IMR-90 (cell line): ENCODE measurements around the gene YPEL5.

ENCODE experiments used
- BHLHE40 ChIP-seq: fragments of 150-350 bp; IDR thresholded peaks from 2 replicates; pipeline ENCODE4 v1.6.1; 2016; ENCODE audit warnings: mild to moderate bottlenecking, low read depth, low read length
- FOS ChIP-seq: fragments of 150-350 bp; IDR thresholded peaks from 2 replicates; pipeline ENCODE4 v1.6.1; 2016; ENCODE audit warnings: low read depth, low read length
- MAZ ChIP-seq: IDR thresholded peaks from 2 replicates; pipeline ENCODE4 v1.6.1; 2012; ENCODE audit warnings: low read depth, mild to moderate bottlenecking, low read length, improper control_type of control experiment, moderate library complexity, borderline replicate concordance
- POLR2A ChIP-seq: IDR thresholded peaks from 2 replicates; pipeline ENCODE4 v1.6.1; 2012; ENCODE audit warnings: mild to moderate bottlenecking, low read depth, low read length
- RCOR1 ChIP-seq: IDR thresholded peaks from 2 replicates; pipeline ENCODE4 v1.6.1; 2012; ENCODE audit warnings: mild to moderate bottlenecking, low read length, improper control_type of control experiment; ENCODE audit not compliant: insufficient replicate concordance
- SMC3 ChIP-seq: fragments of 150-350 bp; IDR thresholded peaks from 2 replicates; pipeline ENCODE4 v1.6.1; 2016; ENCODE audit warnings: low read depth, mild to moderate bottlenecking, antibody characterized with exemption, low read length, moderate library complexity
- TF ChIP-seq, protein P1 (sequence below): conservative IDR thresholded peaks from 2 replicates; pipeline ENCODE4 v1.5.1; 2012; ENCODE audit warnings: mild to moderate bottlenecking, low read depth, low read length, improper control_type of control experiment

- TF ChIP-seq MAZ: no peak
- no peak for TF ChIP-seq FOS
- TF ChIP-seq POLR2A: no peak
- TF ChIP-seq RCOR1: no peak
- TF ChIP-seq BHLHE40: no peak
- TF ChIP-seq, protein P1, sequence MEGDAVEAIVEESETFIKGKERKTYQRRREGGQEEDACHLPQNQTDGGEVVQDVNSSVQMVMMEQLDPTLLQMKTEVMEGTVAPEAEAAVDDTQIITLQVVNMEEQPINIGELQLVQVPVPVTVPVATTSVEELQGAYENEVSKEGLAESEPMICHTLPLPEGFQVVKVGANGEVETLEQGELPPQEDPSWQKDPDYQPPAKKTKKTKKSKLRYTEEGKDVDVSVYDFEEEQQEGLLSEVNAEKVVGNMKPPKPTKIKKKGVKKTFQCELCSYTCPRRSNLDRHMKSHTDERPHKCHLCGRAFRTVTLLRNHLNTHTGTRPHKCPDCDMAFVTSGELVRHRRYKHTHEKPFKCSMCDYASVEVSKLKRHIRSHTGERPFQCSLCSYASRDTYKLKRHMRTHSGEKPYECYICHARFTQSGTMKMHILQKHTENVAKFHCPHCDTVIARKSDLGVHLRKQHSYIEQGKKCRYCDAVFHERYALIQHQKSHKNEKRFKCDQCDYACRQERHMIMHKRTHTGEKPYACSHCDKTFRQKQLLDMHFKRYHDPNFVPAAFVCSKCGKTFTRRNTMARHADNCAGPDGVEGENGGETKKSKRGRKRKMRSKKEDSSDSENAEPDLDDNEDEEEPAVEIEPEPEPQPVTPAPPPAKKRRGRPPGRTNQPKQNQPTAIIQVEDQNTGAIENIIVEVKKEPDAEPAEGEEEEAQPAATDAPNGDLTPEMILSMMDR: no peak
- TF ChIP-seq SMC3: no peak
These were observed 18.8 kb downstream of the YPEL5 start for GRCh38 chr2:30165617-30166016.
